ENCODE results near the gene KLHL3. TPM values are rescaled to one million over a fixed set of nuclear protein-coding genes. Genes with fewer than 3 reads are reported as not detected.
"Not testable (repeated sequence)": the region's sequence is repeated elsewhere in the genome, so short reads cannot be mapped to it uniquely, and the experiment has no call there.

The KLHL3 gene
- total RNA-seq, 4 donors from 2014 or later: 1.8 to 9.8 (median 4.0) TPM

GRCh38 chr5:137648361-137648760, 87.5 kb downstream of the KLHL3 start:
- no peak for ATAC-seq (ENCODE audit: low FRiP score)
- no peak for DNase-seq (ENCODE audit: low spot score)
- TF ChIP-seq CTCF (IDR thresholded peaks at IDR 0.05): no peak

GRCh38 chr5:137647401-137647800, 88.5 kb downstream of the KLHL3 start:
- TF ChIP-seq CTCF (IDR thresholded peaks at IDR 0.05): no peak
- no peak for ATAC-seq (ENCODE audit: low FRiP score)
- no peak for DNase-seq (ENCODE audit: low spot score)

GRCh38 chr5:137646761-137647160, 89.1 kb downstream of the KLHL3 start:
- TF ChIP-seq CTCF (IDR thresholded peaks at IDR 0.05): no peak
- DNase-seq (ENCODE audit: low spot score): no peak

DNA sequence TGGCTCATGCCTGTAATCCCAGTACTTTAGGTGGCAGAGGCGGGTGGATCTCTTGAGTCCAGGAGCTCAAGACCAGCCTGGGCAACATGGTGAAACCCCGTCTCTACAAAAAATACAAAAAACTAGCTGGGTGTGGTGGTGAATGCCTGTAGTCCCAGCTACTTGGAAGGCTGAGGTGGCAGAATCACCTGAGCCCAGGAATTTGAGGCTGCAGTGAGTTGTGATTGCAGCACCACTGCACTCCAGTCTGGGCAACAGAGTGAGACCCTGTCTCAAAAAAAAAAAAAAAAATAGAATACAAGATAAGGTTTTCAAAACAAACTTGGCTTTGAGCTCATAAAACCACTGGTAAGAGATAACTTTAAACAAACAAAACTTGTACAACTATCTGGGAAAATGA, 92.8 kb downstream of the KLHL3 start:
- not testable (repeated sequence) for DNase-seq (ENCODE audit: low spot score); ATAC-seq (ENCODE audit: low FRiP score)

More at GRCh38 chr5:137646761-137647160, 89.1 kb downstream of the KLHL3 start:
- ATAC-seq (ENCODE audit: low FRiP score): no peak

DNA sequence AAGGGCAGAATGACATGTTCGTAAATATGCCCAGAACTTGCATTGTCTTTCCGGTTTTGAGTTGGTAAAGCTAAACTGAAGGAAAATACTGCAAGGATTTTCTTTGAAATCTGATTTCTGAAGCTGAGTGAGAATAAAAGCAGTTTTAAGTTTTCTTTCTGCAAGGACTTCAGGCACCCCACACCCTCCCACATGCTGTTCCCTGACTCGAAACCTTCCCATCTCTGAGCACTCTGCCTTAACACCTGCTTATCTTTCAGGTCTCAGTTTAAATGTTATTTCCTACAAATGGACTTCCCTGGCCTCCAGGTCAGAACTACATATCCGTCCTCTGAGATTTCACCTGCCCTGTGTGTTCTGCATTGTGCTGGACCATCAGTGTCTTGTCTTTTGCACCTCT, 93.8 kb downstream of the KLHL3 start:
- TF ChIP-seq CTCF (IDR thresholded peaks at IDR 0.05): no peak
- ATAC-seq (ENCODE audit: low FRiP score) (no peak), DNase-seq (ENCODE audit: low spot score) (no peak)

DNA sequence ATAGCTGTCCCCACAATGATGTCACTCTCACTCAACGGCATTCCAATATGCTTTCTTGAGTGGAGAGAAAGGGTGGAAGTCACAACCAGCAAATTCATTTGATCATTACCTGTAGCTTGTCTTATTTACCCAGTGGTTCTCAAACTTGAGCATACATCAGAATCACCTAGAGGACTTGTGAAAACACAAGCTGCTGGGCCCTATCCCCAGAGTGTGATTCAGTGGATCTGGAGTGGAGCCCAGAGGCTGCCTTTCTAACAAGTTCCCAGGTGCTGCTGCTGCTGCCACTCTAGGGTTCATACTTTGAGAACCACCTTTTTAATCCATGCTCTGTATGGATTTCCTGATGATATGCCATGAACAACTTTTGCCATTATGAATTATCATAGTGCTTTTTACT, 94.7 kb downstream of the KLHL3 start:
- no peak for ATAC-seq (ENCODE audit: low FRiP score)
- TF ChIP-seq CTCF (IDR thresholded peaks at IDR 0.05): no peak
- no peak for DNase-seq (ENCODE audit: low spot score)

GRCh38 chr5:137639645-137640044, 96.2 kb downstream of the KLHL3 start:
- no peak for ATAC-seq (ENCODE audit: low FRiP score)
- DNase-seq (ENCODE audit: low spot score): no peak
- TF ChIP-seq CTCF (IDR thresholded peaks at IDR 0.05): no peak

DNA sequence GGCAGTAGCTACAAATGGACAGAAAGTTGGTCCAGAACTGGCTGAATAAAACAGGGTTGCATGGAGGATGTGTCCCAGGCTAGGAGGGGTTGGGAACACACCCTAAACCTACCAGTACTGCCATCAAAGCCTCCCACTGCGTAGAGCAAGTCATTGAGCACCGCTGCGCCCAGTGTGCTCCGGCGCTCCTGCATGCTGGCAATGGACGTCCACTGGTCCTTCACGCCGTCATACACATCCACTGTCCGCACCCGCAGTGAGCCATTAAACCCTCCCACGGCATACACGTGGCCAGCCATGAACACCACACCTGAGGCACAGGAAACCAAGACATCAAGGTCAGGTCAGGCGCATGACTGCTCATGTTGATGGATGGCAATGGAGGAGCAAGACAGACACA, 97.0 kb downstream of the KLHL3 start:
- TF ChIP-seq CTCF (IDR thresholded peaks at IDR 0.05): no peak

More for the DNA sequence above, 97.0 kb downstream of the KLHL3 start:
- ATAC-seq (ENCODE audit: low FRiP score): no peak
- no peak for DNase-seq (ENCODE audit: low spot score)

Measured in omental fat pad (tissue), 4 donors.